GM19035 (cell line): ENCODE results near the gene CCNB1.
A peak's percentile ranks its signal among the peaks of the same experiment; 100 is the strongest.
"Not testable (repeated sequence)": the region's sequence is repeated elsewhere in the genome, so short reads cannot be mapped to it uniquely, and the experiment has no call there.

ENCODE experiments used
- ATAC-seq: cut with Tn5 transposase; IDR thresholded peaks from one replicate; pipeline ENCODE4 v1.9.1; 2021; ENCODE audit not compliant: unreplicated experiment

Gene CCNB1

DNA sequence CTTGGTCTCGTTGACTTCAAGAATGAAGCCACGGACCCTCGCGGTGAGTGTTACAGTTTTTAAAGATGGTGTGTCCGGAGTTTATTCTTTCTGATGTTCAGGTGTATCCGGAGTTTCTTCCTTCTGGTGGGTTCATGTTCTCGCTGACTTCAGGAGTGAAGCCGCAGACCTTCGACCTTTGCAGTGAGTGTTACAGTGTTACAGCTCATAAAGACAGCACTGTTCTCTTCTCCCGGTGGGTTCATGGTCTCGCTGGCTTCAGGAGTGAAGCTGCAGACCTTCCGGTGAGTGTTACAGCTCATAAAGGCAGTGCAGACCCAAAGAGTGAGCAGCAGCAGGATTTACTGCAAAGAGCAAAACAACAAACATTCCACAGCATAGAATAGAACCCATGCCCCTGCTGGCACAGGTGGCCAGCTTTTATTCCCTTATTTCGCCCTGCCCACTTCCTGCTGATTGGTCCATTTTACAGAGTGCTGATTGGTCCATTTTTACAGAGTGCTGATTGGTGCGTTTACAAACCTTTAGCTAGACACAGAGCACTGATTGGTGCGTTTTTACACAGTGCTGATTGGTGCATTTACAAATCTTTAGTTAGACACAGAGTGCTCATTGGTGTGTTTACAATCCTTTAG is 14.8 kb downstream of the CCNB1 start:
- ATAC-seq: not testable (repeated sequence)

DNA sequence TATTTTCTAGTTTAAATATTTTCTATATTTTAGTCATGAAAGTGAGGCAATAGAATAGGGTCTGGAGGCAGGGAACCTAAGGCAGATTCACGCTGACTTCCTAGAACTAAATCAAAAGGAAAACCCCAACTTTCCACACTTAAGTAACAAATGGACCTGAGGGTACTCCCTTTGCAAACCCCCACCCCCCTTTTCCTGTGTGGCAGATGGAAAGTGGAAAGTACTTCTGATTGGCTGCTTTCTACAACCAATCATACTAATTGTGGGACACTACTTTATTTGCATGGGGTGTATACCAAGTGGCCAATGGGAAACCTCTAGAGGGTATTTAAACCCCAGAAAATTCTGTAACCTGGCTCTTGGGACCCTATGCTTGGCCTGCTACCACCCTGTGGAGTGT is 17.7 kb downstream of the CCNB1 start:
- ATAC-seq: no peak

DNA sequence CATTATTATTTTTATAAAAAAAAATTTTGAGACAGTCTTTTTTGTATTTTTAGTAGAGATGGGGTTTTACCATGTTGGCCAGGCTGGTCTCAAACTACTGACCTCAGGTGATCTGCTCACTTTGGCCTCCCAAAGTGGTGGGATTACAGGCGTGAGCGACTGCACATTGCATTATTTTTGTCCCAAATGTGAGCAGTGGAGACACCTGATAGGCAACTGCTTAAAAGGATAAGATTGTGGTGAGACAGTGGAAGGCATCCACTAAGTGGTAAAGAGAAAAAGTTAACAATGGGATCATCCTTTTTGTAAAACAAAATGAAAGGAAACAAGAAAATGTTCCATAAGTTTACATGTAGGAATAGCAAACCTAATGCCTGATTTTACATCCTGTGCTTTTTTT is 20.4 kb downstream of the CCNB1 start:
- ATAC-seq: no peak

DNA sequence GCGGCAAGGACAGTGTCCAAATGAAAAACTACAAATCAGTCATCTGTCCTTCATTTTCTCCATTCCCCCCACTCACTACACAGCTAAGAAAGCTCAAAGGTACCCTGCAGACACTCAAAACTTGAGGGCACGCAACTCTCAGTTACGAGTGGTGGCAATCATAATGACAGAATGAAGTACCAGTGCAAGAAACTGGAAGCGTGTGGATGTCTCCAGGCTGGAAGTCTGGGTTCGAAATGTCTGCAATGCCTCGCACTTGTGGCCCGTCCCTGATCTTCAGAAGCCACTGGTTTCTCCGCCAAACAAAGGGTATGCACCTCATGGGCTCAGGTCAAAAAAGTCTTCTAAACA is 21.8 kb downstream of the CCNB1 start:
- no peak for ATAC-seq

DNA sequence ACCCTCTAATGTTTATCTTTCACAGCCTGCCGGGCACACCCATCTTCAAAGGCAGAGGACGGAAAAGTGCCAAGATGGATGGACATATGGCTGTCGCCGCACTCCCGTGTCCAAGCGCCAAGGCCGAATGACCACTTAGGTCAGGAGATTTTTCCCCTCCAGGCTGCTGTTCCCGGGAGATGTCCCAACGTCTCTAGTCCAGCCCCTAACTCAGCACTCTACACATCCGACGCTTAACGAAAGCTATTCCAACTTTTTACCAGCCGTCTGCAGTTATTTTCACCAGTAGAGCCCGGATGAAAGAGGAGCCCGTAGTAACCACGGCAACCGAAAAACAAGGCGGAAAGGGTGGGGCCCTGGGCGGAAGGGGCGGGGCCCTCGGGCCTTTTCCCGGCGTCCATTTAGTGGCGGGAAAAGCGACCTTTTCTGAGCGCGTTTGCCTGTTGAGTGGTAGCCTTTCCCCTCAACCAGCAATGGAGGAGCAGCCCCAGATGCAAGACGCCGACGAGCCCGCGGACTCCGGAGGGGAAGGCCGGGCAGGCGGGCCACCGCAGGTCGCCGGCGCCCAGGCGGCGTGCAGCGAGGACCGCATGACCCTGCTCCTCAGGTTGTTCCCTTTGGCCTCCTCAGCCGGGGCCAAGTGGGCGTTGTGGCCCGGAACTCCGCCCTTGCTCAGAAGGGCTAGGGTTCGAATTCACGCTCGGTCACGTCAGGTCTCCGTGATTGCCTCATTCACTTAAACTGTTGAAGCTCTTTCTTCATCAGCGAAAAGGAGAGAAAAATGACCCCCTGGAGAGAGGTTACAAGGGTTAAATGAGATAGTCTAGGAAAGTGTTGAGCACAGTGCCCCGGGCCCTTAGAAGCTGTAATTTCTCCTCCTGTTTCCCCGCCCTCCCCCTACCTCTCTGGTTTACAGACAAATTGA is 22.5 kb downstream of the CCNB1 start, which contains the start of gene CENPH:
Gene CENPH, plus strand, starts transcription at position 422 of the 925 bp plus-strand sequence. Its CDS starts 52 bp downstream, at position 474.
- peak; percentile 95 for ATAC-seq

DNA sequence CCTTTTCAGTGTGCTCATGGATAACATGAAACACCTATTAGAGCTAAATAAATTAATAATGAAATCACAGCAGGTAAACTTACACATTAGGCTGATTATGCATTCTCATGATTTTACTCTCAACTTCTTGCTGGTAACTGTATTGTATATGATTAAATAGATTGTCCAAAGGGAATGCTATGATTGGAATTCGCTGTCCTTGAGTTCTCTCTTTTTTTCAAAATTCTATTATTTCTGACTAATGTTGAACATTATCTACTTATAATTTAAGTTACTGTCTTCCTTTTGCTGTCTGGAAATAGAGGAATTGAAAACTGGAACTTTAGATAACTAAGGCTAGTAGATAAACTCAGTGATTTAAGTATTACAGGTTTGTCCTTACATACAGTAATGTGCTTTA is 35.5 kb downstream of the CCNB1 start:
- ATAC-seq: no peak

DNA sequence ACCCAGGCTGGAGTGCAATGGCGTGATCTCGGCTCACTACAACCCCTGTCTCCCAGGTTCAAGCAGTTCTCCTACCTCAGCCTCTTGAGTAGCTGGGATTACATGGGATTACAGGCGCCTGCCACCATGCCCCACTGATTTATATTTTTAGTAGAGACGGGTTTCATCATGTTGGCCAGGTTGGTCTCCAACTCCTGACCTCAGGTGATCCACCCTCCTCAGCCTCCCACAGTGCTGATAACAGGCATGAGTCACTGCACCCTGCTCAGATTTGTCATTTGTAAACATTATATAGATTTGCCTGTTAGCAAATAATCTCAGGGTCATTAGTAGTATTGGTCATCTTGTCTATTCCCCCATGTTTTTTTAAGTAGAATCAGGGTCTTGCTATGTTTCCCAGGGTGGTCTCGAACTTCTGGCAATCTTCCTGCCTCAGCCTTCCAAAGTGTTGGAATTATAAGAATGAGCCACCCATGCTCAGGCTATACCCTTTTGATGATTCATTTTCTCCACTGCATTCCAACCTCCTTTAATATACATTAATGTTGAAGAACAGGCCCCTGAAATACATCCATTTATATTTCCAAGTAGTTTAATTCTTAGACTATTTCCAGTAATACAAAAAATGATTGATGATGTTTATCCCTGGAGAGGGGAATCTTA is 39.7 kb downstream of the CCNB1 start:
- ATAC-seq: no peak

DNA sequence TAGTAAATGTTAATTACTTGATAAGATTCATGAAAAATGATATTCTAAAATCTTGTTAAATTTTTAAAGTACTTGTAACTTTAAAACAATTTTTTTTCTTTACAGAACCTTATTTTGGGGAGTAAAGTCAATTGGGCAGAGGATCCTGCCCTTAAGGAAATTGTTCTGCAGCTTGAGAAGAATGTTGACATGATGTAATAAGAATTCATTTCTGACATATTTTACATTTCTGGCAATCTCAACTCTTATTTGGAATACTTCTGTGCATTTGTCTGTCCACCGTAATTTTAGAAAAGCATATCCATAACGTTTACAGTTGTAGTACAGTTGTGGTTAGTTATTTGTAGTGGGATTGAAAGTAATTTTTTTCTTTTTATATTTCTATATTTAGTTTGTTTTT is 42.7 kb downstream of the CCNB1 start:
- no peak for ATAC-seq

DNA sequence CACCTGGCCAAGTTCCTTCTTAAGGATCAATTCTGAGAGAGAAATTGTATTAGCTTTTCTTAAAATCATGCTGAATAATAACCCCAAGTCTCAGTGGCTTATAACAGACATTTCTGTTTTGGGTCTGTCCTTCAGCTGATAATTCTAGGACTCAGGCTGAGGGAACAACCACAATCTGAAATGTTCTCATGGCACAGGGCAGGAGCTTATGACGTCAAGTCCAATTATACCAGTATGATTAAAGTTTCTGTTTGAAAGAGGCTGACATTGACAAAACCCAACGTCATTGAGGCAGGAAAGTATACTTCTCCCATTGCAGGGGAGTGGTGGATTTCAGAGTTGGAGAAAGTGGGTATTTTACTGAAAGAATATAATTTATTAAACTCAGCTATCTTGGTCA is 44.2 kb downstream of the CCNB1 start:
- ATAC-seq: no peak

DNA sequence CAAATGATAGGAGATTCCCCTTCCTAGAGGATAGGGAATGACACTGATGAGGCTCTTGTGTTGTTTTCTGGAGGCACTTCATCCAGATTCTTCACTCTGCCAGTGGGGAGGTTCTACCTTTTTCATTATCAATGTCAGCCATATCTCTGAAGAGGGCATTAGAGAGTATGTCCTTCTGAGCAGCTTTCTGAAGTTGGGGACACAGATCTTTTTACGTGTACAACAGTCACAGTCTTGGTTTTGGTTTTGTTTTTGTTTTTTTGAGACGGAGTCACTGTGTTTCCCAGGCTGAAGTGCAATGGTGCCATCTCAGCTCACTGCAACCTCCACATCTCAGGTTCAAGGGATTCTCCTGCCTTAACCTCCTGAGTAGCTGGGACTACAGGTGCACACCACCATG is 45.1 kb downstream of the CCNB1 start:
- no peak for ATAC-seq

DNA sequence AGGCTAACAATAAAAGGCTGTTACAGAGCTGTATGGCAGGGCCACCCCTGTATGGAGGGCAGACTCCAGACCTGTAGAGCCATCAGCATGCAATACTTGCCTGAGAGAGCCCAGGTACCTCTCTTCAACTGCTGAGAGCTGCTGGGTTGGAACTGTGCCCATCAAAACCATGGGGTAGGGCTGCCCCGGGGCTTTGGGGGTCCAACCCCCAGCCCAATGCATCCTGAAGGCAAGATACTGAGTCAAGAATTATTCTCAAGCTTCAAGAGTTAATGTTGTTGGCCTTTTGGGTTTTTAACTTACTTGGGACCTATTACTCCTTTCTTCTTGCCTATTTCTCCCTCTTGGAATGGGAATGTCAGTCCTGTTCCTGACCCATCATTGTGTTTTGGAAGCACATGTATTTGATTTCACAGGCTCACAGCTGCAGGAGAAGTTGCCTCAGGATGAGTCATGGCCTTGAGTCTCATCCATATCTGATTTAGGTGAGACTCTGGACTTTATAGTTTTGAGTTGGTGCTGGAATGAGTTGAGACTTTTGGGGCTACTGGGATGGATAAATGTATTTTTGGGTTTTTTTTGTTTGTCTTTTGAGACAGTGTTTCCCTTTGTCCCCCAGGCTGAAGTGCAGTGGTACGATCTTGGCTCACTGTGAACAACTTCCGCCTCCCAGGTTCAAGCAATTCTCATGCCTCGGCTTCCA is 46.7 kb downstream of the CCNB1 start:
- no peak for ATAC-seq

DNA sequence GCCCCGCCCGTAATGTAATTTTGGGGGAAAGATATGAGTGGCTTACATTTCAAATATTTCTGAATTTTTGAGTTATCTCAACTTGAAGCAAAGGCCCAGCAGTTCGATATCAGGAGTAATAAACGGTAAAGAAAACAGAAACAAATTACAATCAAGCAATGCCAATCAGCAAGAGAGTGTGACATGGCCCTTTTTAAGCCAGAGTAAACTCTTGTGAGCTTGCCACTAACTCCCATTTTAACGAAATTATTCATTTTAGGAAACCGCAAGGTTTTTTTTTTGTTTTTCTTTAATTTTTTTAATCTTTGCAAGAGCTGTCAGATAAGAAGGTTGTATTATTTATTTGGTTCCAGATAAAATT is 50.2 kb downstream of the CCNB1 start:
- ATAC-seq: no peak

DNA sequence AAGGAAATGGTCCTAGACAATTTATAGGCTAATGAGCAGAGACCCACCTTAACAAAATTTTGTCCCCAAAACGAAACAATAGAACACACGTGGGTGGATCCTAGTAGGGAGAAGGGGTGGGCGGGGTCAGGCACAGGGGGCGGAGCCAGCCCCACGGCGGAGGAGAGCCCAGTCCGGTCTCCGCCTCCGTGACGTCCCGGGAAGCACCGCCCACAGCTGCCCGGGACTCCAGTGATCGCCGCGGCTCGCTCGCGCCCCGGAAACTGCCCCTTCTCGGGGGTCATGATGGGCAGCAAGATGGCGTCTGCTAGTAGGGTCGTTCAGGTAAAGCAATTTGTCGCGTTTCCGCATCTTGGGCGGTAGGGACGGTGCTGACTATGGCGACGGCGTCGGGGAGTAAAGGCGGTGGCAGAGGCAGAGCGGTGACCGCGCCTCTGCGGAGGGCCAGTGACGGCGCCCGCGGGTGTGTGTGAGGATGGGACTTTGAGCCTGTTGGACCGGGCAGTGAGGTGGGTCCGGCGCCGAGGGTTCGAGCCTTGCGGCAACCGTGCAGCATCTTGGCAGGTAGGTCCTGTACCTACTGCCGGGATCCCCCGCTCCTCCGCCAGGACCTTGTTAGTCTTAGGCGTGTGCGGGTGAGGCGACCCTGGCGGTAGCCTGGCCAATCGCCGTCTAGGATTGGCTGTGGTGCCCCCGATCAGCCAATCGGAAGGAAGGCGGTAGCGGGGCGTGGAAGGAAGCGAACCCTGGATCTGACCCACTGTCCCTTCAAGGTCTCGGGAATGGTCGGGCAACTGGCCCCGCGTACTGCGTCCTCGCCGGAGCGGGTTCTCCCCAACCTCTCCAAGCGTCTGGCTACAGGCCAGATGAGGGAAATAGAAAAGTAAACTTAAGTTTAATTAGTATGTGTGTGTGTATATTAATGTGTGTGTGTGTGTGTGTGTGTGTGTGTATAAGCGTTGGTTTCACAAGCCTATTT is 50.9 kb downstream of the CCNB1 start:
- peak; percentile 92 for ATAC-seq

DNA sequence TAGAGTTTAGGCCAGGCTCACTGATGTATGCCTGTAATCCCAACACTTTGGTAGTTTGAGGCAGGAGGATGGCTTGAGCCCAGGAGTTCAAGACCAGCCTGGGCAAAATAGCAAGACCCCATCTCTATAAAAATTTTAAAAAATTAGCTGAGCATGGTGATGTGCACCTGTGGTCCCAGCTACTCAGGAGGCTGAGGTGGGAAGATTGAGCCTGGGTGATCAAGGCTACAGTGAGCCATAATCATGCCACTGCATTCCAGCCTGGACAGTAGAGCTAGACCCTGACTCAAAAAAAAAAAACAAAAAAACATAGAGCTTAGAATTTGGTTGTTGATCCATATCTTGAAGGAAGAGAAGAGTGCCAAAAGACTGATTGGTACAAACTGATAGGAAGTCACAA is 53.0 kb downstream of the CCNB1 start:
- no peak for ATAC-seq

DNA sequence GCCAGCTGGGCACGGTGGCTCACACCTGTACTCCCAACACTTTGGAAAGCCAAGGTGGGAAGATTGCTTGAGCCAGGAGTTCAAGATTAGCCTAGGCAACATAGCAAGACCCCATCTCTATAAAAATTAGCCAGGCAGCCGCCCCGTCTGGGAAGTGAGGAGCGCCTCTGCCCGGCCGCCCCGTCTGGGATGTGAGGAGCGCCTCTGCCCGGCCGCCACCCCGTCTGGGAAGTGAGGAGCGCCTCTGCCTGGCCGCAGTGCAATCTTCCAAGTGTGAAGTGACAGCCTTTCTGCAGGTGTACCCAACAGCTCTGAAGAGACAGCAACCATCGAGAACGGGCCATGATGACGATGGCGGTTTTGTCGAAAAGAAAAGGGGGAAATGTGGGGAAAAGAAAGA is 53.4 kb downstream of the CCNB1 start:
- not testable (repeated sequence) for ATAC-seq

DNA sequence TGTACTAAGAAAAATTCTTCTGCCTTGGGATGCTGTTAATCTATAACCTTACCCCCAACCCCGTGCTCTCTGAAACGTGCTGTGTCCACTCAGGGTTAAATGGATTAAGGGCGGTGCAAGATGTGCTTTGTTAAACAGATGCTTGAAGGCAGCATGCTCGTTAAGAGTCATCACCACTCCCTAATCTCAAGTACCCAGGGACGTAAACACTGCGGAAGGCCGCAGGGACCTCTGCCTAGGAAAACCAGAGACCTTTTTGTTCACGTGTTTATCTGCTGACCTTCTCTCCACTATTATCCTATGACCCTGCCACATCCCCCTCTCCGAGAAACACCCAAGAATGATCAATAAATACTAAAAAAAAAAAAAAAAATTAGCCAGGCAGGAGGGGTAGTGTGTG is 53.9 kb downstream of the CCNB1 start:
- ATAC-seq: not testable (repeated sequence)

DNA sequence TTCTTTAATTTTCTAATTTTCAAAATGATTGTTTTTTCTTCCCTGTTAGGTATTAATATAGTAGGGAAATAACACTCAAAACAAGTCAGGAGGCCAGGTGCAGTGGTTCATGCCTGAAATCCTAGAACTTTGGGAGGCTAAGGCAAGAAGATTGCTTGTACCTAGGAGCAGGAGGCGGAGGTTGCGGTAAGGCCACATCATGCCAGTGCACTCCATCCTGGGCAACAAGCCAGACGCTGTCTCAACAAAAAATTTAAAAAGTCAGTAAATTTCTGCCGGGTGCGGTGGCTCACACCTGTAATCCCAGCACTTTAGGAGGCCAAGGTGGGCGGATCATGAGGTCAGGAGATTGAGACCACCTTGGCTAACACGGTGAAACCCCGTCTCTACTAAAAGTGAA is 57.6 kb downstream of the CCNB1 start:
- ATAC-seq: no peak

DNA sequence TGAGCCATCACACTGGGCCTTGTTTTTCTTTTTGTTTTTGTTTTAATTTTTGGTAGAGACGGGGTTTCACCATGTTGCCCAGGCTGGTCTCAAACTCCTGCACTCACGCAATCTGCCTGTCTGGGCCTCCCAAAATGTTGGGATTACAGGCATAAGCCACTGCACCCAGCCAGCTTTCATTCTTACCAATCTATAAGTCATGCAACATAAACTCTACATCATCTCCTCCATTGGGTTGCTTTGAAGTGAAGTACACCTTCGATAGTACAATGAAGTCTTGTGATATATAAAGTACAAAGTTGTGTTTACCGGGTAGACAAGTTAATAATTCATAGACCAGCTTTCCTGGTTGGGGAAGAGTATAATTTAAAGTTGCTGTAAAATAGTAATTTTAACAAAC is 58.9 kb downstream of the CCNB1 start:
- ATAC-seq: no peak
